Prostate gland (tissue), 2 donors: Measurements from ENCODE around the gene KCNH2. TPM values are rescaled to one million over a fixed set of nuclear protein-coding genes. Genes with fewer than 3 reads are reported as not detected.

ENCODE experiments used
- DNase-seq: peaks from one replicate; pipeline ENCODE4 v3.0.0-alpha.2; 2019; ENCODE audit warnings: low spot score
- H3K27ac ChIP-seq, 2 donors: fragments of 200-600 bp; sonication (generic); 2 replicates each; pipeline ENCODE4 v1.5.1; 2017 to 2019
- H3K27me3 ChIP-seq: fragments of 200-600 bp; sonication (generic); replicated peaks from 2 replicates; pipeline ENCODE4 v1.5.1; 2019; ENCODE audit not compliant: insufficient read depth
- H3K36me3 ChIP-seq, 2 donors: fragments of 200-600 bp; sonication (generic); 1 replicate in 1 of 2; 2 replicates in 1 of 2; pipeline versions ENCODE4 v1.5.1 to v1.8.1; 2017 to 2019
- H3K4me1 ChIP-seq: fragments of 200-600 bp; sonication (generic); replicated peaks from 2 replicates; pipeline ENCODE4 v1.5.1; 2019
- H3K4me3 ChIP-seq, 2 donors: fragments of 200-600 bp; sonication (generic); 2 replicates each; pipeline ENCODE4 v1.5.1; 2017 to 2019
- H3K9me3 ChIP-seq: fragments of 200-600 bp; sonication (generic); 2 replicates; pipeline ENCODE4 v1.5.1; 2017
- CTCF ChIP-seq, 4 experiments: fragments of 200-600 bp in 2 of 4; fragments of 450-650 bp in 2 of 4; sonication (generic) in 2 of 4; IDR thresholded peaks; 1 replicate in 3 of 4; 2 replicates in 1 of 4; pipeline ENCODE4 v1.5.1; 2016 to 2019; ENCODE audit warnings: antibody characterized with exemption in 4 of 4, mild to moderate bottlenecking in 2 of 4, moderate library complexity in 2 of 4
- POLR2A ChIP-seq: fragments of 450-650 bp; IDR thresholded peaks from one replicate; pipeline ENCODE4 v1.6.1; 2016; ENCODE audit warnings: antibody characterized with exemption, mild to moderate bottlenecking
- POLR2AphosphoS5 ChIP-seq: sonication (generic); formaldehyde crosslinking; IDR thresholded peaks from one replicate; pipeline ENCODE4 v1.6.1; 2017; ENCODE audit warnings: antibody characterized with exemption
- WGBS: methylation state at CpG from one replicate; pipeline ENCODE4 v1.1.5; 2018; 5-methylcytosine and 5-hydroxymethylcytosine counted together
- intact Hi-C: fragments of 100-400 bp; cut with DNase I; formaldehyde crosslinking; loops from one replicate; pipeline ENCODE4 v1.14.2; 2022
- total RNA-seq, 2 donors: library from RNA; depleted of rRNA; stranded (reverse); fragments of >200 nt; gene quantifications; one replicate each; pipeline ENCODE4 v1.1.0, GENCODE V29; 2016

Gene KCNH2
- total RNA-seq, 2 donors from 2014 or later: 10.1 to 184 TPM

GRCh38 chr7:150942001-150942590, 36.0 kb downstream of the KCNH2 start:
- WGBS: 31% methylated on average over 14 of the region's 14 CpGs
- no peaks in the 10 kb centered on the region for H3K36me3 ChIP-seq
- H3K9me3 ChIP-seq: no peaks in the 10 kb centered on the region
- H3K4me1 ChIP-seq: no peaks in the 10 kb centered on the region
- intact Hi-C loops: no loop called here
- no peak overlapping the region for H3K4me3 ChIP-seq
- no peak overlapping the region for H3K27ac ChIP-seq
- no peak for DNase-seq
- no peak for TF ChIP-seq POLR2A
- no peak for TF ChIP-seq POLR2AphosphoS5
- no peak for TF ChIP-seq CTCF (IDR thresholded peaks at IDR 0.05)
- no peaks in the 10 kb centered on the region for H3K27me3 ChIP-seq

- intact Hi-C loops: no loop called here
- 73% methylated on average over 15 of the region's 15 CpGs for WGBS
- no peak overlapping the region for H3K27ac ChIP-seq
- TF ChIP-seq POLR2A: no peak
- no peak for TF ChIP-seq CTCF (IDR thresholded peaks at IDR 0.05)
- no peak for TF ChIP-seq POLR2AphosphoS5
- H3K9me3 ChIP-seq: no peaks in the 10 kb centered on the region
- no peaks in the 10 kb centered on the region for H3K36me3 ChIP-seq
- no peaks in the 10 kb centered on the region for H3K4me1 ChIP-seq
- no peak overlapping the region for H3K4me3 ChIP-seq
- H3K27me3 ChIP-seq: no peaks in the 10 kb centered on the region
- DNase-seq: no peak
Observed at GRCh38 chr7:150941351-150942000, 36.6 kb downstream of the KCNH2 start.

GRCh38 chr7:150940431-150941102, 37.6 kb downstream of the KCNH2 start:
- H3K36me3 ChIP-seq: no peaks in the 10 kb centered on the region
- H3K27me3 ChIP-seq: no peaks in the 10 kb centered on the region
- no peak for TF ChIP-seq POLR2A
- no peak for TF ChIP-seq POLR2AphosphoS5
- TF ChIP-seq CTCF (IDR thresholded peaks at IDR 0.05): no peak
- no peak overlapping the region for H3K27ac ChIP-seq
- DNase-seq: no peak
- intact Hi-C loops: no loop called here
- no peaks in the 10 kb centered on the region for H3K9me3 ChIP-seq
- no peaks in the 10 kb centered on the region for H3K4me1 ChIP-seq
- H3K4me3 ChIP-seq: no peak overlapping the region
- WGBS: 56% methylated on average over 11 of the region's 11 CpGs

GRCh38 chr7:150939466-150939865, 38.7 kb downstream of the KCNH2 start:
- intact Hi-C loops: no loop called here
- no peak for DNase-seq
- TF ChIP-seq POLR2AphosphoS5 (no peak), CTCF (IDR thresholded peaks at IDR 0.05) (no peak), POLR2A (no peak)

More at GRCh38 chr7:150939466-150939865, 38.7 kb downstream of the KCNH2 start:
- H3K36me3 ChIP-seq: no peaks in the 10 kb centered on the region
- H3K9me3 ChIP-seq: no peaks in the 10 kb centered on the region
- H3K4me1 ChIP-seq: no peaks in the 10 kb centered on the region
- no peak overlapping the region for H3K27ac ChIP-seq
- H3K4me3 ChIP-seq: no peak overlapping the region
- no peaks in the 10 kb centered on the region for H3K27me3 ChIP-seq
